Kidney (tissue), 14 donors: ENCODE measurements around the gene TENM4. TPM values are rescaled to one million over a fixed set of nuclear protein-coding genes. Genes with fewer than 3 reads are reported as not detected.

Source experiments
- DNase-seq, 5 donors: peaks; one replicate each; pipeline ENCODE4 v3.0.0-alpha.2; 2013 to 2020
- FAIRE-seq: peaks from 2 replicates; lab custom pipeline; 2012; peaks lifted over from hg19 to GRCh38; lab: Jason Lieb, UNC
- H3K27ac ChIP-seq, 2 donors: one replicate each; pipeline ENCODE4 v1.7.0; 2013; ENCODE audit warnings: low read depth in 2 of 2, low read length in 2 of 2, inconsistent platforms in 1 of 2
- H3K27me3 ChIP-seq: one replicate; pipeline ENCODE4 v1.7.1; 2013; ENCODE audit warnings: low read length, inconsistent platforms; ENCODE audit not compliant: control insufficient read depth, insufficient read depth
- H3K36me3 ChIP-seq, 3 donors: one replicate each; pipeline versions ENCODE4 v1.7.0 to v1.7.1; 2013; ENCODE audit warnings: low read length in 3 of 3, control low read depth in 1 of 3, inconsistent platforms in 1 of 3; ENCODE audit not compliant: insufficient read depth in 3 of 3, control insufficient read depth in 2 of 3
- H3K4me1 ChIP-seq, 3 donors: one replicate each; pipeline versions ENCODE4 v1.7.0 to v1.7.1; 2013; ENCODE audit warnings: low read length in 3 of 3, inconsistent platforms in 1 of 3, low read depth in 1 of 3; ENCODE audit not compliant: control insufficient read depth in 2 of 3, insufficient read depth in 2 of 3
- H3K4me3 ChIP-seq, 3 donors: one replicate each; pipeline versions ENCODE4 v1.7.0 to v1.8.1; 2013; ENCODE audit warnings: low read length in 3 of 3, control low read depth in 1 of 3, inconsistent platforms in 1 of 3
- H3K9ac ChIP-seq, 3 donors: one replicate each; pipeline versions ENCODE4 v1.7.0 to v1.7.1; 2013; ENCODE audit warnings: low read length in 3 of 3, control low read depth in 1 of 3, inconsistent platforms in 1 of 3
- H3K9me3 ChIP-seq, 3 donors: one replicate each; pipeline versions ENCODE4 v1.7.0 to v1.7.1; 2013; ENCODE audit warnings: low read length in 3 of 3, control low read depth in 1 of 3, inconsistent platforms in 1 of 3; ENCODE audit not compliant: control insufficient read depth in 2 of 3, insufficient read depth in 1 of 3
- CTCF ChIP-seq: IDR thresholded peaks from 3 replicates; pipeline ENCODE4 v1.5.1; 2012; ENCODE audit warnings: mild to moderate bottlenecking, moderate library complexity, borderline replicate concordance; ENCODE audit not compliant: insufficient read depth; ENCODE audit errors: extremely low read depth
- intact Hi-C: fragments of 100-400 bp; cut with DNase I; formaldehyde crosslinking; loops from one replicate; pipeline ENCODE4 v1.11.1; 2022
- polyA plus RNA-seq: library from polyadenylated mRNA; stranded (reverse); fragments of 350-450 nt; fragmentation: Illumina TruSeq; extraction: RNeasy Lipid Tissue Mini Kit (QIAGEN cat#74804); gene quantifications from one replicate; pipeline ENCODE4 v1.2.3, GENCODE V29; 2014; ENCODE audit warnings: low read depth, low replicate concordance; ENCODE audit not compliant: insufficient read depth
- total RNA-seq: library from RNA; stranded (reverse); fragmentation: NEBNext Ultra II Directional; extraction: Animal tissue kit (Norgen Biotek cat#: 25700); gene quantifications from one replicate; pipeline ENCODE4 v1.2.1, GENCODE V29; 2021
- donor health status: control.
- donor health status: control.
- donor health status: control.
- donor health status: control.
- donor health status: control.
- donor health status: DM: yes; HTN: yes; CAD: no.
- donor health status: Normal renal cell carcinoma (clear cell type).

Gene TENM4
- total and polyA plus RNA-seq, 2 donors from 2014 or later = 0.34 to 31.0 TPM

- Histone ChIP-seq H3K4me1 (peaks cover 0 to 4% (median 0%) of the 10 kb centered on the region in 3 donors), H3K27ac (no peak overlapping the region), H3K36me3 (no peaks in the 10 kb centered on the region), H3K4me3 (no peak overlapping the region), H3K9me3 (no peaks in the 10 kb centered on the region), H3K9ac (no peak overlapping the region), H3K27me3 (no peaks in the 10 kb centered on the region)
- FAIRE-seq (no peak), DNase-seq (no peak)
- intact Hi-C loops = no loop called here
- no peak for TF ChIP-seq CTCF
These were observed 293.8 kb downstream of the TENM4 start for GRCh38 chr11:79147011-79147410.

GRCh38 chr11:79139900-79140299 is 300.9 kb downstream of the TENM4 start:
- H3K4me3 ChIP-seq = no peak overlapping the region
- FAIRE-seq (no peak), DNase-seq (peak in 2 of 5 donors; percentile 31 to 42)
- no peak for TF ChIP-seq CTCF
- no peaks in the 10 kb centered on the region for H3K27me3 ChIP-seq
- H3K9me3 ChIP-seq = no peaks in the 10 kb centered on the region
- no peaks in the 10 kb centered on the region for H3K4me1 ChIP-seq
- no peak overlapping the region for H3K27ac ChIP-seq
- no peak overlapping the region for H3K9ac ChIP-seq
- H3K36me3 ChIP-seq = no peaks in the 10 kb centered on the region
- intact Hi-C loops = no loop called here

- no peaks in the 10 kb centered on the region for H3K27me3 ChIP-seq
- no peak for DNase-seq
- no peak overlapping the region for H3K4me3 ChIP-seq
- no peaks in the 10 kb centered on the region for H3K36me3 ChIP-seq
- no peak for FAIRE-seq
- H3K9me3 ChIP-seq = peaks cover 0 to 7% (median 0%) of the 10 kb centered on the region in 3 donors
- H3K4me1 ChIP-seq = no peaks in the 10 kb centered on the region
- no peak overlapping the region for H3K27ac ChIP-seq
- intact Hi-C loops = no loop called here
- no peak for TF ChIP-seq CTCF
- no peak overlapping the region for H3K9ac ChIP-seq
These were observed 311.1 kb downstream of the TENM4 start for GRCh38 chr11:79129702-79130101.

GRCh38 chr11:79128291-79128690 is 312.5 kb downstream of the TENM4 start:
- intact Hi-C loops = no loop called here
- TF ChIP-seq CTCF = no peak
- Histone ChIP-seq H3K9ac (no peak overlapping the region), H3K27ac (no peak overlapping the region), H3K4me3 (no peak overlapping the region), H3K36me3 (no peaks in the 10 kb centered on the region), H3K27me3 (no peaks in the 10 kb centered on the region), H3K4me1 (no peaks in the 10 kb centered on the region), H3K9me3 (peaks cover 0 to 7% (median 0%) of the 10 kb centered on the region in 3 donors)
- no peak for FAIRE-seq
- DNase-seq = no peak
